Hematopoietic multipotent progenitor cell treated with erythropoietin and hydrocortisone succinate and interleukin-3 and kit ligand, for 15 days (in vitro differentiated cells): ENCODE measurements around the gene YIPF1.
"Not testable (repeated sequence)": the region's sequence is repeated elsewhere in the genome, so short reads cannot be mapped to it uniquely, and the experiment has no call there.

Experiments
- DNase-seq: peaks from one replicate; pipeline ENCODE4 v3.0.0-alpha.2; 2015; ENCODE audit warnings: low spot score

YIPF1 gene

GRCh38 chr1:53837924-53838653, 51.5 kb downstream of the YIPF1 start, which contains the start of gene NDC1:
TSS of gene NDC1 (minus strand) at chr1:53838296. CDS start at chr1:53838261, 35 bp downstream.
- peak; percentile 95 for DNase-seq

- DNase-seq, result no peak
Observed at GRCh38 chr1:53837646-53837923, 52.0 kb downstream of the YIPF1 start.

GRCh38 chr1:53835491-53835890, 54.1 kb downstream of the YIPF1 start:
- DNase-seq, result no peak

DNA sequence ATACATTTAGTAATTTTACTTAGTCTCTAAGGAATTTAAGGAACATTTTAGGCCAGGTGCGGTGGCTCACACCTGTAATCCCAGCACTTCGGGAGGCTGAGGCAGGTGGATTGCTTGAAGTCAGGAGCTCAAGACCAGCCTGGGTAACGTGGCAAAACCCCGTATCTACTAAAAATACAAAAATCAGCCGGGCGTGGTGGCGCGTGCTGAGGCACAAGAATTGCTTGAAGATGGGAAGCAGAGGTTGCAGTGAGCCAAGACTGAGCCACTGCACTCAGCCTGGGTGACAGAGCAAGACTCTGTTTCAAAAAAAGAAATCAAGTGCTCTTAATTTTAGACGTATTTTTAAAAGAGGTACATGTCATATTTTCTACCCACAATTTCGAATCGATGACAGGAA, 54.8 kb downstream of the YIPF1 start:
- no peak for DNase-seq

- no peak for DNase-seq
Observed at GRCh38 chr1:53833393-53833792, 56.2 kb downstream of the YIPF1 start.

GRCh38 chr1:53826367-53826766, 63.2 kb downstream of the YIPF1 start:
- no peak for DNase-seq

- DNase-seq, result no peak
Observed at GRCh38 chr1:53825306-53825705, 64.3 kb downstream of the YIPF1 start.

GRCh38 chr1:53822931-53823330, 66.7 kb downstream of the YIPF1 start:
- no peak for DNase-seq

DNA sequence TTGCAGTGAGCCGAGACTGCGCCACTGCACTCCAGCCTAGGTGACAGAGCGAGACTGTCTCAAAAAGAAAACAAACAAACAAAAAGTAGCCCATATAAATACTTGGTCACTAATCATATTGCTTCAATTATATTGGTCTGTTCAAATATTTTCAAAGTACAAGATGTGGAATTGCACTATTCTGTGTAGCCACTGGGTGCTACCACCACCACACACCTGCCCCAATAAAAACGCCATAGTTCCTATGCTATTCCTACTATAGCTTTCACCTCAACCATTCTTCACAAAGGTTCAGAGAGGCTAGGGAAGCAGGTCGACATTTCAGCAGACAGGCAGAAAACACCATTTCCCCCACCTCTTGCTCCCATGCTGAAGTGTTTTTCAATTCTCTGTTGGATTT, 68.2 kb downstream of the YIPF1 start:
- DNase-seq, result no peak

GRCh38 chr1:53819387-53819786, 70.2 kb downstream of the YIPF1 start:
- DNase-seq, result no peak

DNA sequence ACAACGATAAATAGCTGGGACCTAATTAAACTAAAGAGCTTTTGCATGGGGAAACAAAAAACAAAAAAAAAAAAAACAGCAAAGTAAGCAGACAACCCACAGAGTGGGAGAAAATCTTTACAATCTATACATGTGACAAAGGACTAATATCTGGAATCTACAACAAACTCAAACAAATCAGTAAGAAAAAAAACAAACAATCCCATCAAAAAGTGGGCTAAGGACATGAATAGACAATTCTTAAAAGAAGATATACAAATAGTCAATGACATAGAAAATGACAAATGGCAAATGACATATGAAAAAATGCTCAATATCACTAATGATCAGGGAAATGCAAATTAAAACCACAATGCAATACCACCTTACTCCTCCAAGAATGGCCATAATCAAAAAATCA, 73.0 kb downstream of the YIPF1 start:
- not testable (repeated sequence) for DNase-seq

DNA sequence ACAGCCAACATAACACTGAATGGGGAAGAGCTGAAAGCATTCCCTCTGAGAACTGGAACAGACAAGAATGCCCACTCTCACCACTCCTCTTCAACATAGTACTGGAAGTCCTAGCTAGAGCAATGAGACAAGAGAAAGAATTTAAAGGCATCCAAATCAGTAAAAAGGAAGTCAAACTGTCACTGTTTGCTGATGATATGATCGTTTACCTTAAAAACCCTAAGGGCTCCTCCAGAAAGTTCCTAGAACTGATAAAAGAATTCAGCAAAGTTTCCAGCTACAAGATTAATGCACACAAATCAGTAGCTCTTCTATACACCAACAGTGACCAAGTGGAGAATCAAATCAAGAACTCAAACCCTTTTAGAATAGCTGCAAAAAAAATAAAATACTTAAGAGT, 74.1 kb downstream of the YIPF1 start:
- not testable (repeated sequence) for DNase-seq

DNA sequence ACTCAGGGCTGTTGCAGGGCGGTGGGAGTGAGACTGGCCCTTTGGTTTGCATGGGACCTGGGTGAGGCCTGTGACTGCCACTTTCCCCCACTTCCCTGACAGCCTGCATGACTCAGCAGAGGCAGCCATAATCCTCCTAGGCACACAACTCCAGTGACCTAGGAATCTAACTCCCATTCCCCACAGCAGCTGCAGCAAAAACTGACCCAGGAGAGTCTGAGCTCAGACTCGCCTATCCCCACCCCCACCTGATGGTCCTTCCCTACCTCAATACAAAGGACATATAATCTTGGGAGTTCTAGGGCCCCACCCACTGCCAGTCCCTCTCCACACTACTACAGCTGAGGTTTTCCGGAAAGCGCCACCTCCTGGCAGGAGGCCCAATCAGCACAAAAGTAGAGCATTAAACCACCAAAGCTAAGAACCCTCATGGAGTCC, 78.2 kb downstream of the YIPF1 start:
- peak; percentile 10 for DNase-seq

DNA sequence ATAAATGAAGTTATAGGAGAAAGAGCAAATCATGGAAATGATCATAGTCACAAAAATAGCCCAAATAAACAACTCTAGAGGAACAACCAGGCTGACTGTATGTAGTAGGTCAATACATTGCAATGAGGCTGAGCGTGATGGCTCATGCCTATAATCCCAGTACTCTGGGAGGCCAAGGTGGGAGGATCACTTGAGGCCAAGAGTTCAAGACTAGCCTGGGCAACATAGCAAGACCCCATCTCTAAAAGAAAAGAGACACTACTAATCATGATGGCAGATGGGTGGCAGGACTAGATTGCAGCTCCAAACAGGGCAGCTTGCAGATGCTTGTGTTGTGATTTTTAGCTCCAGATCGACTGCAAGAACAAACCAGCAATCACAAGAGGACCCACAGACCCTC, 79.1 kb downstream of the YIPF1 start:
- no peak for DNase-seq

DNA sequence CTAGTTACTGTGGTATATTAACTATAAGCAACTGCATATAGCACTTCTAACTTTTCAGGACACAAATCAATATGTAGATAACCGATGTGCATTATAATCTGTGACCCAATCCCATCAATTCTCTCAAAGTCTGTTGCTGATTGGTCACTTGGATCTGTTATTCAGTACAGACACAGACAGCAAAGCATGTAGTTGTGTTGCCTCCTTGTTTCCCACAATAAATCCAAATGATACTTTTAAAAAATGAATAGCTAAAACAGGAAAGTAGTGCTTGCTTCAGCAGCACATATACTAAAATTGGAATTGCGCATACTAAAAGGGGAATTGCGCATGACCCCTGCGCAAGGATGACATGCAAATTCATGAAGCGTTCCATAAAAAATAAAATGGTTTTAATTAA, 79.6 kb downstream of the YIPF1 start:
- no peak for DNase-seq

- DNase-seq, result no peak
Observed at GRCh38 chr1:53807916-53808315, 81.7 kb downstream of the YIPF1 start.

GRCh38 chr1:53804791-53805505, 84.6 kb downstream of the YIPF1 start:
- DNase-seq, result no peak

DNA sequence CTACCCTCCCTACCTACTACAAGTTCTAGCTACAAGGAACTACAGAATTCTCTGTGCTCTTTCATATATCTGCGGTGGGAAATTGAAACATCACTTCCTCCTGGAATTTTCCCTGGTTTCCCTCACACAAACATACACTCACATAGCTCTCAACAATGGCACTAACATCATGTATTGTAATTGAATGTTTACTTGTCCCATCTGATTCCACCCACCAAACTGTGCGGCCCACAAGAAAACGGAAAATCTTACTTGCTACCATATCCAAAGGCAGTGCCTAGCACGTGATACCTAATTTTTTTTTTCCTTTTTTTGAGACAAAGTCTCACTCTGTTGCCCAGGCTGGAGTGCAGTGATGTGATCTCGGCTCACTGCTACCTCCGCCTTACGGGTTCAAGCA, 85.4 kb downstream of the YIPF1 start:
- DNase-seq, result no peak
